ENCODE data around the gene CLCN3.
"Not testable (repeated sequence)": the region's sequence is repeated elsewhere in the genome, so short reads cannot be mapped to it uniquely, and the experiment has no call there.

Gene CLCN3

DNA sequence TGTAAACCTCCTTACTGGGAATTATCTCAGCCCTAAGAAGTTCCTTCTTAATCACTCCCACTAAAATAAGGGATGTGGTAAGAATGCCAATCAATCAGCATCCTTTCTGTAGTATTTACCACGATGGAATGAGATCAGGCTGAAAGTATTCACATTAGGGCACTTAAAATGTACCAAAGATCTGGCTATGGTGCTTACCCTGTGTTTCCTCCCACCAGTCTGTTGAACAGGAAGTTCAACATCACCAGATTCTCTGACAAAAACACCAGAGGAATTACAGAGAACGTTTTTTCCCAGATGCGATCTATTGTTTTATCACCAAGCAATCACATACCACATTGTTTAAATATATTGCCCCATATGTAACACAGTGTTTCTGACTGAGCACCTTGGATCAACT lies 2.1 kb upstream of the CLCN3 start:
- no peak for DNase-seq

DNA sequence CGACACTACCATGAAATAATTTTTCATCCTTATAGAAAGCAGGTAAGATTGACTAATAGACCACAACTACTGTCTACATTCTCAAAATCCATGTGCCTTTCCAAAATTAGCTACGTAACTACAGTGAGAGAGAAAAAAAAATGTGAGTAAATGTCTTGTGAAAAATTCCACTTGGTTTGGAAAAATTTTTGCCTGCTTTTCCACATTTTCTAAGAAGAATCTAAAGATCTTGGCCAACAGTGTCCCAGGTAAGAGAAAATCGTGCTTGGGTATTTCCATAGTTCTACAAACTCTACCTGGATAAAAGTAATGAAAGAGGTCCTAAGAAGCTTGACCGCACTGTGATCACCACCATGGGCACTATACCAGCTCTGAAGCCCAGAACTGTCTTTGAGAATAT lies 1.4 kb upstream of the CLCN3 start:
- DNase-seq, result no peak

DNA sequence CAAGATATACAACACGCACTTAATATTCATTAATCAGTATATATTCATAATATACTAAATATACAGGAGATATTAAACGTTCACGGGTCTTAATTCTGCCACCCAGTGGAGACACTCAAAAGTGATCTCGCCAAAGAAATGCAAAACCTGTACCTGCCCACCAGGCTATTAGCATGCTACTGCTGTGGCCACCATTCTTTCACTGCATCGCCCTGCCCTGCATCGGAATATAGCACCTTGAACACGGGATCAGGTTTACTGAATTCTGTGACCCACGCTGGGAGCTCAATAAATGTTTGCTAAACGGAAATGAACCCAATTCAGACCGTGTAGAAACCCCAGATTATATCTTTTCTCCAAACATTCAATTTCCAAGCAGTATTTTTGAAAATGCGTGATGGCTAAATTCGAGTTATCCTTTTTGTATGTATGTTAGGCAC lies 840 bp upstream of the CLCN3 start:
- peak; percentile 40 to 49 for DNase-seq

DNA sequence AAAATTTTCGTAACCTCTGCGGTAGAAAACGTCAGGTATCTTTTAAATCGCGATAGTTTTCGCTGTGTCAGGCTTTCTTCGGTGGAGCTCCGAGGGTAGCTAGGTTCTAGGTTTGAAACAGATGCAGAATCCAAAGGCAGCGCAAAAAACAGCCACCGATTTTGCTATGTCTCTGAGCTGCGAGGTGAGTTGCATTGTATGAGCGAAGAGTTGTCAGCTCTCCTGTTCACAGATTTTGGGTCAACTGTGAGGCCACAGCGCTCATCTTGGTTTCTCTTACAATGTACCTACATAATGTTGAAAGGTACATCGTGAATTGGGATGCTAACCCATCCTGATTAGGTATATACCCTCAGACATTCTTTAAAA lies 486 bp downstream of the CLCN3 start:
- peak in 1 of 2 experiments; percentile 27 for DNase-seq

DNA sequence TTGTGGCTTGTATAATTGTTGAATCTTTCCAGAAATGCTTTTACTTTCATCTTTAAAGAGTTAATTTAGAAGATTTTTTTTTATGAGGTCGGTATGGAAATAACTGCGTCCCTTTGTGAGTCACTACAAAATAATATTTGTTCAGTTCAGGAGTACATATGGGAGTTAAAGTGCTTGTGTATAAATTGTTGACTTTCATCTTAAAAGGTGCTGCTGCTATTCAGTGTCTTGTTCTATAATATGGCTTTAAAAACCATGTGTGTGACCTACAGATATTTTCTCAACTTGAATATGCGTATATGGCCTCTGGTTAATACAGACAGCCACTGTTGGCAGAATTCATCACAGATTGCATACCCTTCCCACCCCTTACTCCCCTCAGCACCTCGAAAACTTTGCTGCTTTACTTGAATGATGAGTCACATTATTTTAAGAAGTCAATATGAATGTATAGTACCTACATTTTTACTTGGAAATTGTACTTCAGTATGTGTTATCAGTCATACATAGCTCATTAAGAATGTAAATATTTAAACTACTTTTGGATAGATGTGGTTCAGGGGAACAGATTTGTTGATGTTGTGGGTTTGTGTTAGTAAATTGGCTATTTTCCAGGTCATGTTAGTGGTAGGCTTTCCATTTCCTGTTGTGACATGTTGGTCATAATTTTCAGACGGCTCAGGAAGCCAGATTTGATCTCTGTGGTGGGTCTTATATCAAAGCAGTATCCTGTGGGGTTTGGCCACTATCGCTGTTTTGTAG lies 1.5 kb downstream of the CLCN3 start:
- no peak for DNase-seq

DNA sequence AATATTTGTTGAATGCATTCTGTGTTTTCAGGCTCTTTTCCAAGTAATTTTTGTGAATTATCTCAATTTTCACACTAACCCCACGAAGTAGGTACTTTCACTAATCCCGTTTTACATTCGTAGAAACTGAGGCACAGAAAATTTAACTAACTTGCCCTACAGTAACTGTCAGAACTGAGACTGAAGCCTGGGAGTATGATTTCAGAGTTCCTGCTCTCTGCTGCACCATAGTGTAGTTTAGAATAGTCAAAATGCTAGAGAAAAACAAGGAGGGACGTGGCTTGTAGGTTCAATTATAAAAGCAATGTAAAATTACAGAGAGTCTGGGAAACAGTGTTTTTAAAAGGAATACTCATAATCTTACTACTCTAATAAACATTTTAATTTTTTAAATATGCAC lies 2.2 kb downstream of the CLCN3 start:
- no peak for DNase-seq

DNA sequence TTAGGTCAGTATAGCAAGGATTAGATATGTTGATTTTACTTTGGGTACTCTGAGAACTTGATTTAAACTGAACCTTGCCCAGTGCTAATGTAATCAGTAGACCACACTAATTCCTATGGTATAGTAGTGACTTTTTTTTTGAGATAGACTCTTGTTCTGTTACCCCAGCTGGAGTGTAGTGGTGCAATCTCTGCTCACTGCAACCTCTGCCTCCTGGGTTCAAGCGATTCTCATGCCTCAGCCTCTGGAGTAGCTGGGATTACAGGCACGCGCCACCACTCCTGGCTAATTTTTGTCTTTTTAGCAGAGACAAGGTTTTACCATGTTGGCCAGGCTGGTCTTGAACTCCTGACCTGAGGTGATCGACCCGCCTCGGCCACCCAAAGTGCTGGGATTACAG lies 3.6 kb downstream of the CLCN3 start:
- not testable (repeated sequence) for DNase-seq

DNA sequence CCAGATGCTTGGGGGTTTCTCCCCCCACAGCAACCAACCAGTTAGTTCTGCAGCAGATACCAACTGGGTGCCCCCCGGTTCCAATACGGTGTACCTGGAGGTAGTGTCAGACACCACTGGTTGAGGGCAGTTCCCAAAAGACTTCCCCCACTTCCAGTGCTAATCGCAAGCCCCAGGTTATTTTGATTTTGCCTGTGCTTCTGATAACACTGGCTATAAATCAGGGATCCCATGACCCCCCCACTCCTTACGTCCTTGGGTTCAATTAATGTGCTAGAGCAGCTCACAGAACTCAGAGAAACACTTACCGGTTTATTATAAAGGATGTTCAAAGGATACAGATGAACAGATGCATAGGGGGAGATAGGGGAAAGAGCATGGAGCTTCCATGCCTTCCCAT lies 5.5 kb downstream of the CLCN3 start:
- DNase-seq, result no peak

DNA sequence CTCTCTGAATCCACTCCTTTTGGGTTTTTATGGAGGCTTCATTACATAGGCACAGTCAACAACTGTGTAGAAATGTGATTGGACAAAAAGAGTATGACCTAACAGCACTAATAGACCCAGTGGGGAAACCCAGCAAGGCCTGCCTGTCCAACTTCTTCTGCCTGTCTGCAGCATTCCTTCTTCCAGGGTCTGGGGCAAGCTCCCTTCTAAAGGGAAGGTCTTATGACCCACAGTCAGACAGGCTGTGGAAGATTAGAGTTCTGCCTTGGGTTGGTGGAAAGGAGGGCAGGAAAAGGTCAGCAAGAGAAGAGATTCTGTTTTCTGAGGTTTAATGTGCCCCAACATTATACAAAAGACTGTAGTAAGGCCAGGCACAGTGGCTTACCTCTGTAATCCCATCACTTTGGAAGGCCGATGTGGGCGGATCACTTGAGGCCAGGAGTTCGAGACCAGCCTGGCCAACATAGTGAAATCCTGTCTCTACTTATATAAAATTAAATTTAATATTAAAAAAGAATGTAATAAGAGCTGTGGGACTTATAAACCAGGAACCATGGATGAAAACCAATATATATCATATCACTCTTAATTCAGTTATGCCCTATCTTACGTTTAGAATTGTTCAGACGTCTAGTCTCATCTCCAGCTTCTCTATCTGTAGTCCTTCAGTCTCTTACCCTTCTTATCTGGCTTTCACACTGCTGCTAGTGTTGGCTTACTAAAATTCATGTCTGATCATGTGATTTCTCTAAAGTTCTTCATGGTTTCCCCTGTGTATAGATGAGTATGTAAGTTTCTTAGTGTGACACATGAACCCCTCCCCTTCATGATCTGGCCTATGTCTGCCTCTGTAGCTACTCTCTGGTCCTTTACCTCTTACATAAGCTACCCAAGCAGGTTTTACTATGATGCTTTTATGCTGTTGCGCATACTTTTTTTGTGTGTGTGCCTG lies 6.2 kb downstream of the CLCN3 start:
- DNase-seq, result no peak

DNA sequence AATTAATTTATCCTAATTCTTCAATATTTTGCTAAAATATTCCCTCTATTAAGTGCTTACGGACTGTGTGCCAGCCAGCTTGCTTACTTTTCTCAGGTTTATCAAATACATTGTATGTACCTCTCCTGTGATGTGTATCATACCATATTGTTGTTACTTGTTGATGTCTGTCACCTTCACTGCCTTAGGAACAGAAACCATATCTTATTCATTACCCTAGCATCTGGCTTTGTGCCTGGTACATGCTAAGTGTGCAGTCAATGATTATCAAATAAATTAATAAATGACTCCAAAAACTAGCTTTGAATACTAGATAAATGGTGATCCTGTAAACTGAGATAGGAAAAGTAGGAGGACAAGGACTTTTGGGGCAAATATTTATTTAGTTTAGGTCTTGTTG lies 6.9 kb downstream of the CLCN3 start:
- no peak for DNase-seq

DNA sequence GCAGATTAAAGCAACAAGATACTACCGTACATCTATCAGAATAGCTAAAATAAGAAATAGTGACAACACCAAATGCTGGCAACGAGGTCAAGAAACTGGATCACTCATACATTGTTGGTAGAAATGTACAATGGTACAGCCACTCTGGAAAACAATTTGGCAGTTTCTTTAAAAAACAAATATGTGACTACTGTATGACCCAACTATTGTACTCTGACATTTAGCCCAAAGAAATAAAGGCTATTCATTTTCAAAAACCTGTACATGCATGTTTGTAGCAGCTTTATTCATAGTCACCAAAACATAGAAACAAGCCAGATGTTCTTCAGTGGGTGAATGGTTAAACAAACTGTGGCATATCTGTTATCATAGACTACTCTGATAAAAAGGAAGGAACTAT lies 8.2 kb downstream of the CLCN3 start:
- DNase-seq, result no peak

DNA sequence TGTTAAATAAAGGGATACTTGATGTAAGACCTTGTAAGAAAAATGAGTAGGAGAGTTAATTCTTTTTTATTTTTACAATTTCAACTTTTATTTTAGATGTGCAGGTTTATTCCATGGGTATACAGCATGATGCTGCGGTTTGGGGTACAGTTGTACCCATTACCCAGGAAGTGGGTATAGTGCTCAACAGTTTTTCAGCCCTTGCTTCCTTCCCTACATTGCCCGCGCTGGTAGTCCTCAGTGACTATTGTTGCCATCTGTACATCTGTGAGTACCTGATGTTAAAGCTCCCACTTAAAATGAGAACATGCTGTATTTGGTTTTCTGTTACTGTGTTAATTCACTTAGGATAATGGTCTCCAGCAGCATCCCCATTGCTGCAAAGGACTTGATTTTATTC lies 9.7 kb downstream of the CLCN3 start:
- DNase-seq, result no peak

DNA sequence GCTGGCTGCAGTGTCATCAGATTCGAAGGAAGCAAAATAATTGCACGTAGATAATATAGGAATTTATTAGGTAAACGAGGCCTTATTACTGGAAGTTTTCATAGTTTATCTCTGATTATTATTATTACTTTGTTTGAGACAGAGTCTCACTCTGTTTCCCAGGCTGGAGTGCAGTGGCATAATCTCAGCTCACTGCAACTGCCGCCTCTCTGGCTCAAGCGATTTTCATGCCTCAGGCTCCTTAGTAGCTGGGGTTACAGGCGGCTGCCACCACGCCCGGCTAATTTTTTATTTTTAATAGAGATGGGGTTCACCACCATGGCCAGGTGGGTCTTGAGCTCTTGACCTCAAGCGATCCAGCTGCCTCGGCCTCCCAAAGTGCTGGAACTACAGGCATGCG lies 12.5 kb downstream of the CLCN3 start:
- no peak for DNase-seq

DNA sequence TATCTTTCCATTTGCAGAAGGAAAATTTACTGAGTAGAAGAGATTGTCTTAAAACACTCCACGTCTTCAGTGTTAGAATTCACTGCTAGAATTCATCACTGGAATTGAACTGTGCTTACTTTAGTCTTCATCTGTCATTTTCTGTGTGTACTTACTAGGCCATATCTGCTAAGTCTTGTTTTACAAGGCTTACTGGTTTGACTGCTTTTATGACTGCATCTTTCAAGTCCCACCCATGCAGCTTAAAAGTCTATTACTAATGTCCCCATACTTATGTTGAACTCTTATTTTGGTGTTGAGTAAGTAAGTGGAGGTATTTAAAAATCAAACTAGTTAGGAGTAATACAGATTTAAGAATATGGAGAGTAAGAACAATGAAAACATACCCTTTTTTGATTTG lies 14.6 kb downstream of the CLCN3 start:
- no peak for DNase-seq

DNA sequence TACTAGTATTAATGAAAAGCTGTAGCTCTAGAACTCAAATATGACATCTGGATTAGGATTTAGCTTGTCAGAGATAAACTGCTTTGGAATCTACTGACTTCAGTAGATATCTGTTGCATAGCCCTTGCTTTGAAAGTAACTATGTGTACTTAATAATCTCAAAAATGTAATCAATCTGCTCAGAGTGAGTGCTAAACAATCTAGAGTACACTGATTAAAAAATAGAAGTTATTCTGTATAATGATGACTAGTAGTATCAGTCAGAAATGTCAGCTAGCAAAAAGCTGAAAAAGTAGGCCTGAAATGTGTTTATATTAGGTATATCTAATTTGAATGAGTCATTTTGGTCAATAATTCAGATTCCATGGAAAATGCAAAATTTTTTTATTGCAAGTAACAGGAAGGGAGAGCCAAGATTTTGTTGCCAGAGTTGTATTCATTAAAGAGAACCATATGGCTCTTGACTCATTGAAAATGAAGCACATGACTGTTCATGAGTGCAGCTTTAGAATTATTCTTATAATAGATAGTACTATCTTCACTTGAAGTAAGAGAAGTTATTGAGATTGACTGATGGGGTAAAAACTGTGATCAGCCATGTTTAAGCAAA lies 20.0 kb downstream of the CLCN3 start:
- no peak for DNase-seq

DNA sequence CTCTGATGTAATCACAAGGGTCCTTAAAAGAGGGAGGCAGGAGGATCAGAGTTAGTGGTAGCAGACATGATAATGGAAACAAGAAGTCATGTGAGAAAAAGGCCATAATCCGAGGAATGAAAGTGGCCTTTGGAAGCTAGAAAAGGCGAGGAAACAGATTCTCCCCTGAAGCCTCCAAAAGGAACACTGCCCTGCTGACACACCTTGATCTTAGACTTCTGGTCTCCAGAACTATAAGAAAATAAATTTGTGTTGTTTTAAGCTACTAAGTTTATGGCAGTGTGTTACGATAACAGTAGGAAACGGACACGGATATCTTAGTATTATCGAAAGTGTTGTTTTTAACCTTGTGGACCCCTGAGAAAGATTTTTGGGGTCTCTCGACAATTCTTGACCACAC lies 24.4 kb downstream of the CLCN3 start:
- no peak for DNase-seq

DNA sequence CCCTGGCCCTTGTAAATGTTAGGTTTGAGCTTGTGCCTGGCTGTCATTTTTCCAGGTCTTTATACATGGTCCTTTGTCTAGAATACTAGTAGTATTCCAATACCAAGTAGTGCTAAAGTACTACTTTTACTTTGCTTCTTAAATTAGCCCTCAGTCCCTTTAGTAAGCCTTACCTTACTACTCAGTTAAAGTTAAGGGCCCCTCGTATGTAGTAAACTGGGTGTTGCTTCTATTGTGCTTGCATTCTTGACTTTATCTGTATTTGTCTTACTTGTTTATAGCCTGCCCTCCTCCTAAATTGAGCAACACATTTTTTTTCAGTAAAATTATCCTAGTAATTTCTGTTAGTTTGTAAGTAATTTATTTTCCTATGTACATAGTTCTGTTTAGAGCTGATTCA lies 25.2 kb downstream of the CLCN3 start:
- DNase-seq, result no peak

DNA sequence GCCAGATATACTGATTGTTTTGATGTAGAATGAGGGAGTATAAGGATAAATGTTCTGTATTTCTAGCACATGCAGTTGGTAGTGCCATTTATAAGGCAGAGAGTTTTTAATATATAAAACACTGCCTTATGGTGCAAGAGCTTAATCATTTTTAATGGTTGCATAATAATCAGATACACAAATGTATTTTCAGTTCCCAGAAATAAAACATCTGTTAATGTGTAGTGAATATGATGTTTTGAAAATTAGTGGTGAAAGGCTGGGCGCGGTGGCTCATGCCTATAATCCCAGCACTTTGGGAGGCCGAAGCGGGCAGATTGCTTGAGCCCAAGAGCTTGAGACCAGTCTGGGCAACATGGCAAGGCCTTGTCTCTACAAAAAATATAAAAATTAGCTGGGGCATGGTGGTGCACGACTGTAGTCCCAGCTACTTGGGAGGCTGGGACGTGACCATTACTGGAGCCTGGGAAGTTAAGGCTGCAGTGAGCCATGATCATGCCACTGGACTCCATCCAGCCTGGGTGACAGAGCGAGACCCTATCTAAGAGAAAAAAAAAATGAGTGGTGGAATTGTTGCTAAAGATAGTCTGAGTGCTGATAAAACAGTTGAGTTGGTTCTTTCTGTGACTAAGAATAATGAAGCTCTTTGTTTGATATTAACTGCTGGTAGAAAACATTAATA lies 29.3 kb downstream of the CLCN3 start:
- no peak for DNase-seq

DNA sequence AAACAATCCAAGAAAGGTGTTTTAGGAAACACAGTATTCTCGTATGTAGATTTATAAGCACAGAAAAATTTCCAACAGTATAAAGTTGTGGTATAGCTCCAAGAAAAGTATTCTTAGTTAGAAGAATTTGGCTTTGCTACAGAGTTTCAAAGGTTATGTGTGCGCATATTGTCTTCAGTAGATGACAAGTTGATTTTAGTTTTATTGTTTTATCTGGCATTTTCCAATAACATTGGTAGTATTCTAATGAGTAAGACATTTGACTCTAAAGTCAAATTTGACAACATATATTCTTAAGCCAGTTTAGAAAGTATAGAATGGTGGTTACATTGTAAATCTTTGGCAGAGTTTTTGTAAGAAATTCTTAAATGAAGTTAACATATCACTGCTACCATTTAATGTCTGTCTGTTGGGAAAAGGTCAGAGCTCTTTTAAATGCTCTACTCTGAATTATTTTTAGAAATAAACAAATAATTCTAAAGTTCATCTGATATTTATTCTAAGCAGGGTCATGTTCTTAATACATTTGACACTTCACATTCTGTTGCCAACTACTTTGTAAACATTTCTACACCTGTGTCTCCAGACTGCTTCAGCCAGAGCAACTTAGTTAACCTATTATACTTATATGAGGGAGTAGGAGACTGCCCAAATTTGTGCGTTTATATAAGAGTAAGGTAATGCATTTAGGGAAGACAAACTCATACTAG lies 30.0 kb downstream of the CLCN3 start:
- no peak for DNase-seq

DNA sequence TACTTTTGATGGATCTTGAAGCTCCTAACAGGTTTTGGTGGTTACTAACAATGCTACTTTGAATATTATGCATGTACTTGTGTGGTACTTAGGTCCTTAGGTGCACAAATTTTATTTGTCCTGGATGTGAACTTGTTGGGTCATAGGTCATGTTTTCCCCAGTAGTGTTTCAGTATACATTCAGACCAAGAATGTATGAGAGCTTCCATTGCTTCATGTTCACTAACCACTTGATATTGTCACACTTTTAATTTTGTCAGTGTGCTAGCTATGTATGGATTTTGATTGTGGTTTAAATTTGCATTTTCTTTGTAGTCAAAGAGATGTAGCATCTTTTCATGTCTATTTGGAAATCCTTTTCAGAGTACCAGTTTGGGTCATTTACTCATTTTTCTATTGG lies 32.2 kb downstream of the CLCN3 start:
- DNase-seq, result no peak

DNA sequence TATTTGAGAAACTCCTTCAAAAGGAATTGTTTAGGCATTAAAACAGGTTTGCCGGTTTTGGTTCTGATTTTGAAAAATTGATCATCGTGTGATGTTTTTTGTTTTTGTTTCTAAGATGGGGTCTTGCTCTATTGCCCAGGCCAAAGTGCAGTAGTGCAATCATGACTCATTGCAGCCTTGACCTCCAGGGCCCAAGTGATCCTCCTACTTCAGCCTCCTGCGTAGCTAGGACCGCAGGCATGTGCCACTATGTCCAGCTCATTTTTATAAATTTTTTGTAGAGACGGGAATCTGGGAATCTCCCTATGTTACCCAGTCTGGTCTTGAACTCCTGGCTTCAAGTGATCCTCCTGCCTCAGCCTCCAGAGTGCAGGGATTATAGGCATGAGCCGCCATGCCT lies 35.0 kb downstream of the CLCN3 start:
- no peak for DNase-seq

DNA sequence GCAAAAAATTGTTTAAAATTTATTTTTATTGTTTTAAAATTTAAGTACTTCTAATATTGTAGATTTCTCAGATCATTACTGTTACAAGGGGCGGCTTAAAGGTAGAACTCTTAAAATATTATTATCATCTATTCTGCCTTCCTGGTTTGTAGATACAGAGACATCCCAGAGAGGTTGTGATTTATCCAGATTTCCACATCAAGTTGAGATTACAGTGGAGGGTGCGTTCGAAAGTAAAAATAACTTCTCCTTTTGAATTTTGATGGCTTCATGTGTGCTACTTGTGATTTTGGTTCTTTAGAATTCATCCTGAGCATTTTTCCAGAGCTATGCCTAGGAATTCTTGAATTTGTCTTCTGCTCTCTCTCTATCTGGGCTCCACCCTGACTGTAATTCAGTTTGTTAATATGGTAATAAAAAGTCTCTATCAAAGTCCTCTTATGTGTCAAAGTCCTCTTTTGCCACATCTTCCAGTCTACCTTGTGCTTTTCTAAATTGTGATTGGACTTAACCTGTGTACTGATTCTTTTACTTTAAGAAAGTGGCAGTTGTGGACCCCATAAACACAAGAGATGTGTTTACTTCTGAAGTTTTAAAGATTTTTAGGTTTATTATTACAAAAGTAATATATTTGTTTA lies 37.2 kb downstream of the CLCN3 start:
- DNase-seq, result no peak

Measured in activated CD4-positive, alpha-beta T cell treated with anti-CD3 and anti-CD28 coated beads, Interleukin-2, amount 50 U/mL, for 48 hours (primary cell).